ENCODE results near the gene GAN. TPM values are rescaled to one million over a fixed set of nuclear protein-coding genes. Genes with fewer than 3 reads are reported as not detected.
"Not testable (repeated sequence)": the region's sequence is repeated elsewhere in the genome, so short reads cannot be mapped to it uniquely, and the experiment has no call there.

The GAN gene
- total RNA-seq, 1 experiment from 2014 or later, result 12.4 TPM

DNA sequence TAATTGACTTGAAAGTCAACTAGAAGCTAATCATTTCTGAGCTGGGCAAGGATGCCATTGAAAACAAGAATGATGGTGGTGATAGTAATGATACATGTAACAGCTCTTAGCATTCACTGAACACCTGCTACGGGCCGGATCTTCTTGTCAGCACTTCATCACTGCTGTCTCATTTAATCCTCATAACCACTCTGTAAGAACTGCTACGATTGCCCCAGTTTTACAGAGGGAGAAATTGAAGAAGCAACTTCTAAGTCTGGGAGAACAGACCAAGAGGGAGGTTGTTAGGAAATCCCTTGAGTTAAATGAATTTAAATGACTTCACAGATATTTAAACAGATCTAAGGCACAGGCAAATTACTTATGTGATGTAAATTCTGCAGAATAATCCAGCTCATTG is 7.0 kb upstream of the GAN start:
- no peak for DNase-seq (ENCODE audit: low read depth)

DNA sequence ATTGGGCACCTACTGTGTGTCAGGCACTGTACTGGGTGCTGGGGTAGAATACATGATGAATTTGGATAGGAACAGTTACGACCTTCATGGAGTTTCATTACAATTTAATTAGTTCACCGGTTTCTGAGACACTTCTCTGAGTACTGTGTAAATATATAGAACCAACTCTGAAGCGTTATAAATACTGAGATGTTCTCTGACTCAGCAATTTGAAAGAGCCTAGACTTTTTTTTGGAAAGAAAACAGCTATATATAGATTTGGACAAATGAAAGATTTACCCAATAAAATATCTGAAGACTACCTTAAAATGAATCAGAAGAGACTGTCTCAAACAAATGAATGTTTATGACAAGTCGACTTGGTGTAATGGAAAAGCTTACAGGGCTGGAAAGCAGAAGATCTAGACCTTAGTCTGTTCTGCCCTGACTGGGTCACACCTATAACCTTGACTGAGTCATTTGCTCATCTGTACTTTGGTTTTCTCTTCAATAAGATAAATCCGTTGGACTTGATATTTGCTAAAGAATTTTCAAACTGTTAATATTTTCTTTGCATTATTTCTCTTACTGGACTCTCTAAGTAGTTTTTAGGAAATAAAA is 4.6 kb upstream of the GAN start:
- no peak for DNase-seq (ENCODE audit: low read depth)

DNA sequence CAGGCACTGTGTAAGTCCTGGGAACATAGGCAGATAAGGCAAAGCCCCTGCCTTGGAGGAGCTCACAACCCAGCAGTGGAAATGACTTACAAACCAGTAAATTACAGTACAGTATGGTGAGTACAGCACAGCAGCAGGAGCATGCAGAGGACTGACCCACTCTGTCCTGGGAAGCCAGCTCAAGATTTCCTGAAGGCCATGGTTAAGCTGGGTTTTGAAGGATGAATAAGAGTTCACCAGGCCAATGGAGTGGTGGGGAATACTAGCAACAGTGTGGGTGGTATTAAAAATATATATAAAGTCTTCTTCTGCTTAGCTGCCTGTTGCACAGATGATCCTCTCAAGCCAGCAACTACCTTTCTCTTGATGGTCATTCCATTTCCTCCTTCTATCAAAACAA is 3.0 kb upstream of the GAN start:
- DNase-seq (ENCODE audit: low read depth), result no peak

DNA sequence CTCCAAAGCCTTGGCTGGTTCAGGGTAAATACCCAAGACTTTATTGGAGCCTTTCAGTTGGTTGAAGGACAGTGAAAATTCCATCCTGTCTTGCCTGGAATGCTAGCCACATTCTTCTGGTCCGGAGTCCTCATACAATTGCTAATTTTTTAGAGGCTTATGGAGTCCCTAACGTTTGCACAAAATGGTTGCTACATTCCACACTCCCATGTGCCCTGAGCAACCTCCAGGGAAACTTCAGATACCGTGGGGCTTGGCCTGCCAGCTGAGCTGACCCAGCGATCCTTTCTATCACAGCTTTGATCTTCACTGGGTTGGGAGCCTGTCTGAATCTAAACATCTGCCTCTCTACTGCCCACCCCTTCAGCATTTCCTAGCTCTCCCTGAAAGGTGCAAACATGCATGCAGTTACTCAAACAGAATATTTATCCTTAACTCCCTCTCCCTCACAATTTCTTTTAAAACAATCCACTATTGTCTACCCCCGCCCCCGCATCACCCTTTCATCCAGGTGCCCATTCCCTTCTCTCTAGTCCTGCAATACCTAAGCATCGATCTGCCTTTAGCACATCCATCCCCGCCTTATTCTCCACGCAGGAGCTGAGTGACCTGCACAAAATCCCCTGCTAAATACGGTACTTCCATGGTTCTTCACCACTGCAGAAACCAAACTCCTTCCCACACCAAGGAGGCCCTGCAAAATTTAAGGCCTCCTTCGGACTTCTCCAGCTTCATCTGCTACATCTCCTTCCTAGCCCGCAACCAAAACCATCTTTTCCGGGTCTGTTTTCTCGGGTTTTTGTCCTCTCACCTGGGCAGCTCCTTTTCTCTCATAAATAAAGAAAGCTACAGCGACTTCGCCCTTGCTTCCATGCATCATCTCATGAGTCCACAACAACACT is 810 bp upstream of the GAN start:
- no peak for DNase-seq (ENCODE audit: low read depth)

DNA sequence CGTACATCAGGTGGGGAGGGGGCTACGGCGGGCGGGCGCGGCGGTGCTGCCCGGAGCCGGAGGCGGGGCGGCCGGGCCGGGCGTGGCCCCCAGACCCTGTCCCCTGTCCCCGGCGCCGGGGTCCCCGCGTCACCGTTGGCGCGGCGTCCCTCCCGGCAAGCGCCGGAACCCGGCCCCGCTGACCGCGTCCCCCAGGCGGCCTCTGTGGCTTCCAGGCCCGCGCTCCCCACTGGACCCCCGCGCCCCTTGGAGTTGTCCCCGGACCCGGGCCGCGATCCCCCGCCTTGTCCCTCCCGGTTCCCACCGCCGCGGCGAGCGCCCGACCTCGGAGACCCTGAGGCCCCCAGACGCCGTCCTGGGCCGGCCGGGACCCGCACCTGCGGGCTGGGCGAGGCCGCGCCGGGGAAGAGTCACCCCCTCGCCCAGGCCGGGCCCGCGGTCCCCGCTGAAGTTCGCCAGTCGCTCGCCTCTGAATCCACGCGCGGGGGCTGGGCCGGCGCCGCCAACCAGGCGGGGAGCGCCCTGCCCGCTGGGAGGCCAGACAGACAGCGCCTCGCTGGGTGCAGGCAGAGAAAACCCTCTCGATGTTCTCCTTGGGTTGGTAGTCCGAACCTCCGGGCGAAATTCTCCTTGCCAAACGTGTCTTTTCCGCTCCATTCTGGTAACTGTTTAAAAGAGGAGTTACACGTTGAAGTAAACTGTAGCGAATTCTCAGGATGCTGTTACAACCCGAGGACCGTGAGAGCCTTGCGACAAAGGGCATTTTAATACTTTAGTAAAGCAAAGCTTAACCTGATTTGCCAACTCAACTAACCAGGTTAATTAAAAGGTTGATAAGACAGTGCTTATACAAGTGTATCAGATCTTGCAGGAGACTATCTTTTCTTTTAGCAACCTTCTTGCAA is 761 bp downstream of the GAN start:
- peak; percentile 49 for DNase-seq (ENCODE audit: low read depth)

DNA sequence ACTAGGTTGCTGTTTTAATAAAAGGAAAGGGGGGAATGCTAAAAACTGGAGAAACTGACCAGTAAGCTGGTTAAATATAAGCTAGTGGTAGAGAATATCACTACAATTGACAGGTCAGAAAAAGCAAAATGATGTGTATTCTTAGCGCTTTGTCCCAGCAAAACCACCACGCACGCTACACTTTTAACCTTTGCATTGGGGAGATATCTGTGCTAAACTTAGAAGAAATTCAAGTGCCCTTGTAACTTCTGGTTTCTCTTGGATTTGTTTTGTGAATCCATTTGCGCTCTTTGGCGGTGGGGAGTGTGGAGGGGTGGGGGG is 1.4 kb downstream of the GAN start:
- no peak for DNase-seq (ENCODE audit: low read depth)

DNA sequence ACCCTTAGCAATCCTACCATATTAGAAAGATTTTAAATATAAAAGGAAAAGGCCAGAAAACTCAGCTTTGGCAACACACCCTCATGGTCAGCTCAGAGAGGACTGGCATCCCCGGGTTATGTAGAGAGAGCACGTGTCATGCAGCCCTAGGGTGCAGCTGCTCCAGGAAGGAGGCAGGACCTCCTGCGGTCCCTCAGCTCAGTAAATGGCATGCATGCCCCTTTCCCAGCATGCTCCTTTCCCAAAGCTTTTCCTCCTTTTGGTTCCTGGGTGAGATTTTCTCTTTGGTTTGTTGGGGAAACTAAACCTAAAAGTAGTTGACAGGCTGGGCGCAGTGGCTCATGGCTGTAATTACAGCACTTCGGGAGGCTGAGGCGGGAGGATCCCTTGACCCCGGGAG is 3.9 kb downstream of the GAN start:
- DNase-seq (ENCODE audit: low read depth), result peak; percentile 19

DNA sequence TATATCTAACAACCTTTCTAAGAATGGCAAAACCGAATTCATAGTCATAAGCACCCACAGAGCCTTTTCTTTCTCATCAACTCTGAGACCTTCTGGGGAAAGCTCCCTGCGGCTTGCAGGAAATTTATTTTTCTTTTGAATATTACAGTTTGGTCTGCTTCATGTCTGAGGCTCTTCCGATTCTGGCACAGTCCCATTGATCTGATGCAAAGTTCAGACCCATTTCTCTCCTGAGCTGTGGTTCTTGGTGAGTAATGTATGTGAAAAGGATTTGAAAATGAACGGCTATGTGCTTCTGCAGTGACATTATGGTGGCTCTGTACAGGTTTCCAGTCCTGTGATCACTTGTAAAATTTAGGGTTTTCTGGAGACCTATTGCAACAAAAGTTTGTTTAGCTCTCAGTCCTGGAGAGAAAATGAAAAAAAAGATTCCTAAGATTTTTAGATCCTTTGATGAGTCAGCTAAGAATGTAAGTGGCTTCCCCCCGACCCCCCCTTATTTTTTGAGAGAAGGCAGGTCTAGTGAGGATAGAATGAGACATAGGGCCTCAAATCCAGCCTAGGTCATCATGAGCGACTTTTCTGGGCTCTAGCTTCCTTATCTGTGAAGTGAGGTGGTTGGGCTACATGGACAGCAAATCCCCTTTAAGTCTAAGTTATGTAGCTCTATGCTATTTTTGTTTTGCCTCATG is 4.6 kb downstream of the GAN start:
- DNase-seq (ENCODE audit: low read depth), result peak; percentile 47

DNA sequence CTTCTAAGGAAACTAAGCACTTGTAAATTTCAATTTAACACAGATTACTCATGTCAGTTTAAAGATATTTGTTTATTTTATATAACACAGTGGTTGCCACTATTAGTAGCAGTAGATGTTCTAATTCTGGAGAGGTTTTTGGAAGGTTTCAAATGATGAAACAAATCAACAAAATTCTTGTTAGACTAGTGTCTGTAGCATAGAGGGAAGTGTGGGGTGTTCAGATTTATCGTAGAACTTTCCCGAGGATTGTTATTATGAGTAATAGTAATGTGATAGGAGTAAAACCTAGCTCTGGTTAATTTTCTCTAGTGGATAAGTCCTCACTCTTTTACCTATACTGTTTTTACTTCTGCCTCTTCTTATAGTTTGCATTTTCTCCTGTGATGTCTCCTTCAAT is 6.3 kb downstream of the GAN start:
- no peak for DNase-seq (ENCODE audit: low read depth)

DNA sequence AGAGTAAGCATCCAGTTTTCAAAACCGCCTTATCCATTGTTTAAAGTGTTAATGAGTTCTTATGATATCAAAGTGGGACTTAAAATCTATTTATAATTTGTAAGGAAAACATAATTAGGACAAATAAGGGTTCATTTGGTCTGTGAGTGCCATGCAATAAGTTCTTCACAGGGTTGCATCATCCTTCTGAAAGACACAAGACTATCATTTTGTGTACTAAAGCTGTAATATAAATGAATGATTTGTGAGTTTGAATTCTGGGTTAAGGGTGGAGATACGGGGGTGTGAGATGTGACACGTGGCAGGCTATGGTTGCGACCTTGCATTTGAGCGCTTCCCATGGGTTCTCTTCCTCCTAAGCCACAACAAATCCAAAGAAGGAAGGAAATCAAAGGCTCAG is 6.8 kb downstream of the GAN start:
- DNase-seq (ENCODE audit: low read depth), result no peak

DNA sequence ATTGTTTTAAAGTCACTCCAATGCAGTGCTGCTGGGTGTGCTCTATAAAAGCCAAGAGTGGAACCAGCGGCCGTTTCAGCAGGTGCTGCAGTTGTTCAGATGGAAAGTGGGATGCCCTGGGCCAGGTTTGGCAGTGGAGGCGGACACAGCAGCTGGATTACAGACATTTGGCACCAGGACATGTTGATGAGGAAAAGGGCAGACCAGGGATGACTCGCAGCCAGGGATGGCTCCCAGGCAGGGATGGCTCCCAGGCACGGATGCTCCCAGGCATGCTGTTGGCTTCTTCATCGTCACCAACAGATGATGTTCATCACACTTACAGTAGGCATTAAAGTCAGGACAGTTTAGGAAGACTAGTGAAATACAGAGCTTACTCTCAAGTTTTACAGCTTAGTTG is 10.0 kb downstream of the GAN start:
- DNase-seq (ENCODE audit: low read depth), result peak; percentile 15

DNA sequence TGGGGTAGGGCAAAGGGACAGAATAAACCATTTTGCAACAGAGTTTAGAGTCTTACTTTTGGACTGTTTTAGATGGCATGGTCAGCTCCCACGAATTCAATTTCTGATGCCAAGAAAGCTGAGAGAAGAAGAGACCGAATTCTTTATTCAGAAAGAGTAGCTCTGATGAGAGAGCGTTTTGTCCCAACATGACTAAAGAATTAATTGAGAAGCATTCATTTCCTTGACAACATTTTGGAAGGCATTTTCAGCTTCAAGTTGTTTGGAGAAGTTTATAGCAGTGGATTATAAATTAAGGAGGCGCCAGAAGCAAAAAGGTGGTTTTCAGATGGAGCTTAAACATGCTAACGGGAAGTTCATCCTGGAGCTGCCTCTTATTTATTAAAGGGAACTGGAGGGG is 12.2 kb downstream of the GAN start:
- DNase-seq (ENCODE audit: low read depth), result no peak

DNA sequence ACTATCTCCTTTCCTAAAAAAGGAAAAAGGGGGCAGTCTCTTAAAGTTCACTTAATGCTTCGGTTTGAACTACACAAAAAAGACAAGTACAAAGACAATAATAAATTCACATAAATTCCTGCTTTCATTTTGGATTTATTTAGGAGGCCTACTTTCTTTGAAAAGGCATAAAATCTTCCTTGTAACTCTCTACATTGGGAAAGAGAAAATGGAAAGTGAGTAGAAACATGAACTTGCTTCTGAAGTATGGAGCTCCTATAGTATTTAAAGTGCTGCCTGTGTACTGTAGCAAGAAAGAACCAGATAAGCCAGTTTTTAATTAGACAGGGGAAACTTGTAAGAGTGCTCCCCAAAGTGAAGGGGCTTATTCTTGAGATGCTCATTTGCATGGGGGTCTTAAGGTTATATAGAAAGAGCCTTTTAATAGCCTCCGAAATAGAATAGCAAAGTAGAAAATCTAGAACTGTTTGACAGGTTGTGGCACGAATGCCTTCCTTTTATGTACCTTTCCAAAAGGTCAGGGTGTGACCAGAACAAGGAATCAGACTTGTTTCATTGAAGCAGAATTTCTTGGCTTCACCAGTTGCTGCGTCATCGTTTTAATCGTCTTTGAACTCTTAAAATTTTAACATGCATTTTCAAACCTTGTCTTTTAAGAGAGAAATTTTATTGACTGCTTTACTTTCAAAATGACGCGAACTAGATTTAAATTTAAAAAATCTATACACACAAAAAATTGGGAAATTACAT is 12.9 kb downstream of the GAN start:
- DNase-seq (ENCODE audit: low read depth), result no peak

DNA sequence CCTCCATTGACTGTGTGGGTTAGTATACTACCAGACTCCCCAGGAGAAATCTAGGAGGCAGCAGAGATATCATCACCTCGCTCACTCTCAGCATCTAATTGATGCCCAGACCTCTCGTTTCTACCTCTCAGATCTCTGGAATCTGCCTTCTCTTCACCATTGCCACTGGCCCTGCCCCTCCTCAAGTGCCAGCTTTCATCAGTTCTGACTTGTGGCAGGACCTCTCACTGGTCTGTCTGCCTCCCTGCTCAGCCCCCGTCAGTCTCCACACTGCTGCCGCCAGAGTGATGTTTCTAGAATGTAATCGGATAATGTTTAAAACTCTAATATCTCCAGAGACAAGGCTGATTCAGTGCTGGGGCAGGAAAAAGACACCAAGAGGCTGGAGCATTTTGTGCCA is 15.2 kb downstream of the GAN start:
- DNase-seq (ENCODE audit: low read depth), result no peak

DNA sequence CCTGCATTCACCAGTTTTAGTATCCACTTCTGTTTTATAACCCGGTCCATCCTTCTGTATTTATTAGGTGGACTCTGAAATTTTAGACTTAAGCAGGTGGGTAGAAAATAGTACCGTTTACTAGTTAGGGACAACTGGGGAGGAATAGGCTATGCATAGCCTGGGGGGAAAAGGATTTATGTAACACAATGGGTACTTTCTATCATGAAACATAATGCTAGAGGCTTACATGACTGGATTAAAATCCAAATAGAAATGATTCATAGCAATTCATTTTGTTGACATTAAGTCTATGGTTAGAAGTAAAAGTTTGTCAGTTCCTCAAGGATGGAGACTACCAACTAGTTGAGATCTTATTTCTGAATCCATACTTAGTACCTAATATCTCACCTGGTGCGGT is 18.6 kb downstream of the GAN start:
- DNase-seq (ENCODE audit: low read depth), result no peak

DNA sequence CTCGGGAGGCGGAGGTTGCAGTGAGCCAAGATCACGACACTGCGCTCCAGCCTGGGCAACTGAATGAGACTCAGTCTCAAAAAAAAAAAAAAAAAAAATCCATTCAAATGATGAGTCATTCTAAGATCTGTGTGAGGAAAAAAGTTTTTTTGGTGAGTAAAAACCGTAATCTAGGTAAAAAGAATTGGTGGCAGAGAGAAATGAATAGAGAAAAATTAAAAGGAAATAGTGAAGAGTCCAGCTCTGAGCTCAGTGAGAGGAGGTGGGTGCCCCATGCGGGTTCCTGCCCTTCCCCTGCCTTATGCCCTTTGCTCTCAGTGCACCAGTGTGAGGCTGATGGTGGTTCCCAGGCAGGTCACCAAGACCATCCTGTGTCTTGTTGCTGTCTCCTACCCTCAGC is 20.9 kb downstream of the GAN start:
- DNase-seq (ENCODE audit: low read depth), result no peak

DNA sequence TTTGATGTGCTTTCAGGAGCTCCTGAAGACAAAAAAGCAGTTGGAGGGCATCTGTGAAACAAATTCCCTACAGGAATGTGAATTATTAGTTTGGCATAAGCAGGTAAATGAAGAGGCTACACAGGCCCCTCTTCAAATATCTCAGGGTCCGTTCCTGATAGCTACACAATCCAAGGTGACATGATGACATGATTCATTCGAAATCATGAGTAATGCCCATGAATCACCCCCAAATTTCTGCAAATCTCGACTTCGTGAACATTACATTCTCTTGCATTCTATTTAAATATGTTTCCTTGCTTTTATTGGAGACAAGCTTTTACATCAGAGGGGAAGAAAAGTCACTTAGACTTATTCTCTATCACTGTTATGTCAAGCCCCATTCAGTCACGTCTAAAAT is 22.3 kb downstream of the GAN start:
- DNase-seq (ENCODE audit: low read depth), result no peak

DNA sequence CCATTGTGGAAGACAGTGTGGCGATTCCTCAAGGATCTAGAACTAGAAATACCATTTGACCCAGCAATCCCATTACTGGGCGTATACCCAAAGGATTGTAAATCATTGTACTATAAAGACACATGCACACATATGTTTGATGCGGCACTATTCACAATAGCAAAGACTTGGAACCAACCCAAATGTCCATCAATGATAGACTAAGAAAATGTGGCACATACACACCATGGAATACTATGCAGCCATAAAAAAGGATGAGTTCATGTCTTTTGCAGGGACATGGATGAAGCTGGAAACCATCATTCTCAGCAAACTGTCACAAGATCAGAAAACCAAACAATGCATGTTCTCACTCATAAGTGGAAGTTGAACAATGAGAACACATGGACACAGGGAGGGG is 30.4 kb downstream of the GAN start:
- DNase-seq (ENCODE audit: low read depth), result not testable (repeated sequence)

DNA sequence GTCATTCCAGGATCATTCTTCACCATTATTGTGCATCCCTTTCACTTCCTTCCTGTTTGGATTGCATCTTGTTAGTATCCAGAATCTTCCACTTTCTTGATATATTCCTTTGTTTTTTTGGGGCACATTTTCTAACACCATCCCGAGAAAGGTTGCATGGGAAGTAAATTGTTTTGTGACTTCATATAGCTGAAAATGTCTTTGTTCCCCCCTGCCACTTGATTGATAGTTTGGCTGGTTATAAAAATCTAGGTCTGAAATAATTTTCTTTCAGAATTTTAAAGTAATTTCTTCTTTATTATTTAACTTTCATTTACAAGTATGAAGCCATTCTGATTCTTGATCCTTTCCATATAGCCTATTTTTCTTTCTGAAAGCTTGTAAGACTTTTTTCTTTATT is 32.7 kb downstream of the GAN start:
- DNase-seq (ENCODE audit: low read depth), result no peak

DNA sequence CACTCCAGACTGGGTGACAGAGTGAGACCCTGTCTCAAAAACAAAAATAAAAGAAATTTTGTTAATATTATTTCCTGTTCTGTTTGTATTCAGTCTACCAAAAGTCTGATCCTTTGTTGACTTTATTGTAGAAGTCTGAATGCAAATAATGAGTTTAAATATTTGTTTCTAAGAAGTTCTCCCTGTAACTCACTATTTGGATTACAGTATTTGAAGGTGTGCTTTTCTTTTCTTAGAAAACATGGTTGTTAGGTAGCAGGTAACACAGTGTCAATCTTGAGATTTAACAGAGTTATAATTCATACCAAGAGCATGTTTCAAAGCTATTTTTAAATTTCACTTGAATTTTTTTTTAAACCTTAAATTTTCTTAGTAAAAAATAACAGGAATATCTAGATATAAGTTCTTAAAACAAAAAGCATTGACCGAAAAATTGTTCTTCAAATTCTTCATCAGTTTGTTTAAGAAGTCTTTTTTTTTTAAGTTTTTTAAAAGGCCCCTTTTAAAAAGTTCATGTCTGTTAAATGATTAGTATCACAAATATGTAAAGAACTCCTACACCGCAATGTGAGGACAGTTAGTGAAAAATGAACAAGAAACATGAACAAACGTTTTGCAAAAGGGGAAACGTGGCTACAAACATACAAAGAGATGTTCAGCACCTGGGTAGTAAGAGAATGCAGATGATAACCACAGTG is 35.0 kb downstream of the GAN start:
- DNase-seq (ENCODE audit: low read depth), result no peak

DNA sequence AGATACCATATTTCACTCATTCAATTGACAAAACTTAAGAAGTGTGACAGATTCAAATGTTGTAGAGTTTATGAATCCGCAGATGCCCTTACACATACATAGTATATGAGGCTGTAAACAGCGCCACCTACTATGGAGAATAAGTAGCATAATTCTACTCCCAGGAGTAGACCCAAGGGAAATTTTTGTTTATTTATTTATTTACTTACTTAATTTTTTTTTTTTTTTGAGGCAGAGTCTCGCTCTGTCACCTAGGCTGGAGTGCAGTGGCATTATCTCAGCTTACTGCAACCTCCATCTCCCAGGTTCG is 35.5 kb downstream of the GAN start:
- no peak for DNase-seq (ENCODE audit: low read depth)

All from Daoy (cell line).